Ascending aorta (tissue), 2 donors: ENCODE results near the gene CMTM1. TPM values are rescaled to one million over a fixed set of nuclear protein-coding genes. Genes with fewer than 3 reads are reported as not detected.

Experiments used
- DNase-seq, 2 donors: peaks; one replicate each; pipeline ENCODE4 v3.0.0-alpha.2; 2019; ENCODE audit warnings: low spot score in 2 of 2
- H3K27ac ChIP-seq, 2 donors: fragments of 200-600 bp; sonication (generic); one replicate each; pipeline ENCODE4 v1.5.1; 2016 to 2017; ENCODE audit warnings: mild to moderate bottlenecking in 1 of 2
- H3K27me3 ChIP-seq: fragments of 200-600 bp; sonication (generic); one replicate; pipeline ENCODE4 v1.5.1; 2017
- H3K36me3 ChIP-seq, 2 donors: fragments of 200-600 bp; sonication (generic); one replicate each; pipeline ENCODE4 v1.5.1; 2016
- H3K4me1 ChIP-seq, 2 donors: fragments of 200-600 bp; sonication (generic); one replicate each; pipeline ENCODE4 v1.5.1; 2016 to 2017; ENCODE audit warnings: mild to moderate bottlenecking in 1 of 2
- H3K4me3 ChIP-seq, 2 donors: fragments of 200-600 bp; sonication (generic); one replicate each; pipeline ENCODE4 v1.5.1; 2016 to 2017; ENCODE audit warnings: mild to moderate bottlenecking in 1 of 2
- H3K9me3 ChIP-seq, 2 donors: fragments of 200-600 bp; sonication (generic); one replicate each; pipeline ENCODE4 v1.5.1; 2016
- intact Hi-C: fragments of 100-400 bp; cut with DNase I; formaldehyde crosslinking; loops from one replicate; pipeline ENCODE4 v1.15.1; 2023
- total RNA-seq: library from RNA; depleted of rRNA; stranded (reverse); fragments of >200 nt; gene quantifications from one replicate; pipeline ENCODE4 v1.1.0, GENCODE V29; 2016
- TF ChIP-seq, protein P1 (sequence below), 3 experiments: fragments of 200-600 bp in 2 of 3; fragments of 450-650 bp in 1 of 3; sonication (generic) in 2 of 3; IDR thresholded peaks; one replicate each; pipeline ENCODE4 v1.5.1; 2016 to 2019; ENCODE audit warnings: antibody characterized with exemption in 3 of 3, mild to moderate bottlenecking in 1 of 3, moderate library complexity in 1 of 3

CMTM1 gene
- total RNA-seq, 1 donor from 2014 or later: not detected

DNA sequence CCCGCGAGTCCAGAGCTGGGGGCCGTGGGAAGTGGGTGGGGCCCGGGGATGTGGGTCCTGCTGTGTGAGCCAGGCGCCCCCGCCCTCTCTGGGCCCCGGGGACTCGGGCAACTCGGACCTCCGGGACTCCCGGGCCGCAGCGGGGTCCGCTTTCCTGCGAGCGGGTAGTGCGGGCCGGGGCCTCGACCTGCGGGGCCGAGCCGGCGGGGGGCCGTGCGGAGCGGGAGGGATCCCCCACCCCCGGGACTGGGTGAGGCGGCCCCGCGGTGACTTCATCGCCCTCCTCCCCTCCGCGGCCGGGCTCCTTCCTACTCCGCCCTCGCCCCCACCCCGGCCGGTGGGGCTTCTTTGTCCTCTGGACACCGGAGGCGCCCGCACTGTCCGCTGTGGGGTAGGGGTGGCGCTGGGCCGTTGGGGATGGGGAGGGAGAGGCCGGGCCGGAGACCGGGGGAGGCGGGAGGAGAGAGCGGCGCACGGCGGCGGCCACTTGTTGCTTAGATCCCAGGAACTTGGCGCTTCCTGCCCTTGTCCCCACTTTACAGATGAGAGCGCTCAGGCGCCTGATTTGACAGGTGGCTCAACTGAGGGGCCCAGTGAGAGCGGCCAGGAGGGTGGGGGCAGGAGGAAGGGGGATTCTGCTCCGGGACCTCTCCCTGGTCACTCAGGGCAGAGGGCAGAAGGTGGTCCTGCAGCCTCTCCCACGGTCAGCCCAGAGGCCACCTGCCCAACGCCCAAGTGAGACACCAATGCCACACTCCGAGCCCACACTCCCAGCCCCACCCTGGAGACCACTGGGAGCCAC, 39.1 kb downstream of the CMTM1 start:
- peaks cover 7 to 15% of the 10 kb centered on the region in 2 donors for H3K36me3 ChIP-seq
- peak in 1 of 2 donors; percentile 82 for DNase-seq
- H3K27me3 ChIP-seq: no peaks in the 10 kb centered on the region
- intact Hi-C loops: loop anchor here (1.0 to 5.0 kb wide), 5 partner anchors 57 to 262 kb away; partner anchors contain the start of gene DYNC1LI2
- H3K27ac ChIP-seq: peak overlapping the region; percentile 93
- no peaks in the 10 kb centered on the region for H3K9me3 ChIP-seq
- TF ChIP-seq, protein P1, sequence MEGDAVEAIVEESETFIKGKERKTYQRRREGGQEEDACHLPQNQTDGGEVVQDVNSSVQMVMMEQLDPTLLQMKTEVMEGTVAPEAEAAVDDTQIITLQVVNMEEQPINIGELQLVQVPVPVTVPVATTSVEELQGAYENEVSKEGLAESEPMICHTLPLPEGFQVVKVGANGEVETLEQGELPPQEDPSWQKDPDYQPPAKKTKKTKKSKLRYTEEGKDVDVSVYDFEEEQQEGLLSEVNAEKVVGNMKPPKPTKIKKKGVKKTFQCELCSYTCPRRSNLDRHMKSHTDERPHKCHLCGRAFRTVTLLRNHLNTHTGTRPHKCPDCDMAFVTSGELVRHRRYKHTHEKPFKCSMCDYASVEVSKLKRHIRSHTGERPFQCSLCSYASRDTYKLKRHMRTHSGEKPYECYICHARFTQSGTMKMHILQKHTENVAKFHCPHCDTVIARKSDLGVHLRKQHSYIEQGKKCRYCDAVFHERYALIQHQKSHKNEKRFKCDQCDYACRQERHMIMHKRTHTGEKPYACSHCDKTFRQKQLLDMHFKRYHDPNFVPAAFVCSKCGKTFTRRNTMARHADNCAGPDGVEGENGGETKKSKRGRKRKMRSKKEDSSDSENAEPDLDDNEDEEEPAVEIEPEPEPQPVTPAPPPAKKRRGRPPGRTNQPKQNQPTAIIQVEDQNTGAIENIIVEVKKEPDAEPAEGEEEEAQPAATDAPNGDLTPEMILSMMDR (IDR thresholded peaks at IDR 0.05): no peak
- peaks cover 0 to 18% of the 10 kb centered on the region in 2 donors for H3K4me1 ChIP-seq
- peak overlapping the region; percentile 66 to 91 for H3K4me3 ChIP-seq

DNA sequence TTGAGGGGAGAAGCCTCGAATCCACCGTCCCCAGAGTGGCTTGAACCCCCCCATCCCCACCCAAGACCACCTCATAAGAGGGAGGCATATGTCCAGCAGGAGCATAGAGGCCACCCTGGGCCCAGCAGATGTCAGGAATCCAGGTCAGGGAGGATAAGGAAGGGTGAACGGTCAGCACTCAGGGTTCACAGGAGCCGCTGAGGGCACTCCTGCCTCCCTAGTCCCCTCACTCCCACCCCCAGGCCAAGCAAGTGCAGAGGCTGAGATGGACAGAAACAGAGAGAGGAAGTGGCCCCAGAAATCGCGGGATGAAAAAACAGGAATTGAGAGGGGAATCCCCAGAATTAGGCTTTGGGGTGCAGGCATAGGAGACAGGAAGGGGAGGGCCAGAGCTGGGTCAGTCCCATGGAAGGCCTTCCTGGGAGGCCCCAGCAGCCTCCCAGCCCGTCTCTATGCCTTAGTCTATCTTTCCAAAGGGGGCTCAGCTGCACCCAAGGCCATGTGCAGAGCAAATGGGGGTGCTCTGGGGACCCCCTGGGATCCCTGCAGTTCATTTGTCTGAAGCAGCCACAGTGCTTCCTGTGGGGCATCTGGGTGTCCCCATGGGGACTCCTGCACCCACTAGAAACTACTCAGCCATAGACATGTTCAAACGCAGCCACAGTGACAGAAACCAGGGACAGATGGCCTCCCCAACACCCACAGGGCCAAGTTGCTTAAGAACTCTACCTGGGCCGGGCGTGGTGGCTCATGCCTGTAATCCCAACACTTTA, 39.9 kb downstream of the CMTM1 start:
- Histone ChIP-seq H3K36me3 (peaks cover 11 to 22% of the 10 kb centered on the region in 2 donors), H3K27ac (peak overlapping the region; percentile 93), H3K4me1 (peaks cover 0 to 18% of the 10 kb centered on the region in 2 donors), H3K4me3 (peak overlapping the region; percentile 66 to 91), H3K27me3 (no peaks in the 10 kb centered on the region), H3K9me3 (no peaks in the 10 kb centered on the region)
- intact Hi-C loops: loop anchor here (1.0 to 5.0 kb wide), 5 partner anchors 57 to 261 kb away; partner anchors contain the start of gene DYNC1LI2
- no peak for DNase-seq
- TF ChIP-seq, protein P1 (IDR thresholded peaks at IDR 0.05): no peak

- DNase-seq: peak; percentile 44 to 93
- Histone ChIP-seq H3K4me1 (peaks cover 0 to 18% of the 10 kb centered on the region in 2 donors), H3K27ac (peak overlapping the region in 1 of 2 donors; percentile 49), H3K27me3 (no peaks in the 10 kb centered on the region), H3K9me3 (no peaks in the 10 kb centered on the region), H3K36me3 (peaks cover 29 to 44% of the 10 kb centered on the region in 2 donors), H3K4me3 (no peak overlapping the region)
- intact Hi-C loops: loop anchor here (1.0 to 5.0 kb wide), 5 partner anchors 43 to 259 kb away; partner anchors contain the start of genes CMTM4 and DYNC1LI2
- TF ChIP-seq, protein P1 (IDR thresholded peaks at IDR 0.05): peak; percentile 87 to 96 (median 94)
Measured at GRCh38 chr16:66608241-66609138, 42.3 kb downstream of the CMTM1 start.

DNA sequence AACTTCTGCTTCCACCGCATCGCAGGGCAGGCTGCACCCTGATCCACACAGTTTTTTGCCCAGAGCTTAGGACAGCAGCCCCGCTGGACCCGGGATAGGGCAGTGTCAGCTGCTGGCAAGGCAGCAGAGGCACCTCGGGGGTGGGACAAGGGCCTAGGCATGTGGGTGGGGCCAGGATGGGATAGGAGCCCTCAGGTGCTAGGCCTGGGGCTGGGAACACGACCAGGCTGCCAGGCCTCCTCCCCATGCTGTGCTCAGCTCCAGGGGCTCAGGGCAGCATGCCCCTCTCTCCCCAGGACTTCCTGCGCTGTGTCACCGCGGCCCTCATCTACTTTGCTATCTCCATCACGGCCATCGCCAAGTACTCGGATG, 42.9 kb downstream of the CMTM1 start:
- H3K4me1 ChIP-seq: peaks cover 0 to 11% of the 10 kb centered on the region in 2 donors
- intact Hi-C loops: loop anchor here (5.0 kb wide), 3 partner anchors 127 to 258 kb away; partner anchors contain the start of gene DYNC1LI2
- DNase-seq: no peak
- H3K27ac ChIP-seq: peak overlapping the region in 1 of 2 donors; percentile 6
- H3K27me3 ChIP-seq: no peaks in the 10 kb centered on the region
- no peaks in the 10 kb centered on the region for H3K9me3 ChIP-seq
- peaks cover 30 to 49% of the 10 kb centered on the region in 2 donors for H3K36me3 ChIP-seq
- TF ChIP-seq, protein P1 (IDR thresholded peaks at IDR 0.05): no peak
- H3K4me3 ChIP-seq: no peak overlapping the region
